Measurements from ENCODE around the gene SNRNP48. TPM values are rescaled to one million over a fixed set of nuclear protein-coding genes. Genes with fewer than 3 reads are reported as not detected.

Gene SNRNP48
- total and polyA plus RNA-seq, 2 experiments from 2014 or later = 11.5 to 13.1 TPM

- Histone ChIP-seq H3K4me1 (ENCODE audit: insufficient read depth) (peaks cover 31% of the 10 kb centered on the region), H3K27ac (peak overlapping the region; percentile 82), H3K4me3 (peak overlapping the region; percentile 80), H3K27me3 (replicated peaks; ENCODE audit: insufficient read depth) (no peaks in the 10 kb centered on the region), H4K20me1 (ENCODE audit: insufficient read depth) (no peaks in the 10 kb centered on the region), H3K9ac (peak overlapping the region; percentile 93), H3K4me2 (ENCODE audit: unreplicated experiment) (peak overlapping the region; percentile 77), H3F3A (ENCODE audit: insufficient read depth) (peaks cover 41% of the 10 kb centered on the region), H3K9me3 (ENCODE audit: low read depth) (no peaks in the 10 kb centered on the region), H3K36me3 (ENCODE audit: low read depth) (no peaks in the 10 kb centered on the region), H2AFZ (peak overlapping the region; percentile 71), H3K9me2 (ENCODE audit: insufficient read depth) (no peaks in the 10 kb centered on the region), H3K79me2 (ENCODE audit: insufficient read depth) (peaks cover 55% of the 10 kb centered on the region)
- WGBS, 2 experiments (ENCODE audit: low coverage in 1 of 2, low lambda C conversion rate in 2 of 2, missing lambda C conversion rate in 2 of 2) = 1 to 2% methylated on average over 41 to 73 of the region's 80 CpGs
- peak; percentile 61 for DNase-seq
- TF ChIP-seq EZH2phosphoT487 (IDR thresholded peaks at IDR 0.05; ENCODE audit: insufficient read depth, low read depth) = no peak
- no peak for TF ChIP-seq EZH2 (IDR thresholded peaks at IDR 0.05; ENCODE audit: insufficient read depth, poor library complexity, severe bottlenecking)
- in situ Hi-C loops (cut with MboI) = no loop called here
Observed at GRCh38 chr6:7542065-7542873, 47.7 kb upstream of the SNRNP48 start.

GRCh38 chr6:7542874-7543624 lies 46.9 kb upstream of the SNRNP48 start:
- H3K27me3 ChIP-seq (replicated peaks; ENCODE audit: insufficient read depth) = no peaks in the 10 kb centered on the region
- TF ChIP-seq EZH2 (IDR thresholded peaks at IDR 0.05; ENCODE audit: insufficient read depth, poor library complexity, severe bottlenecking) = no peak
- TF ChIP-seq EZH2phosphoT487 (IDR thresholded peaks at IDR 0.05; ENCODE audit: insufficient read depth, low read depth) = no peak
- H3K4me1 ChIP-seq (ENCODE audit: insufficient read depth) = peaks cover 31% of the 10 kb centered on the region
- H3K79me2 ChIP-seq (ENCODE audit: insufficient read depth) = peaks cover 63% of the 10 kb centered on the region
- H4K20me1 ChIP-seq (ENCODE audit: insufficient read depth) = no peaks in the 10 kb centered on the region
- H3K9me2 ChIP-seq (ENCODE audit: insufficient read depth) = no peaks in the 10 kb centered on the region
- peak overlapping the region; percentile 93 for H3K9ac ChIP-seq
- H3K4me3 ChIP-seq = peak overlapping the region; percentile 80
- H3F3A ChIP-seq (ENCODE audit: insufficient read depth) = peaks cover 41% of the 10 kb centered on the region
- H3K4me2 ChIP-seq (ENCODE audit: unreplicated experiment) = peak overlapping the region; percentile 77
- peak overlapping the region; percentile 71 for H2AFZ ChIP-seq
- no peaks in the 10 kb centered on the region for H3K9me3 ChIP-seq (ENCODE audit: low read depth)
- DNase-seq = peak; percentile 96
- peak overlapping the region; percentile 82 for H3K27ac ChIP-seq
- 7 to 14% methylated on average over 15 to 32 of the region's 32 CpGs for WGBS, 2 experiments (ENCODE audit: low coverage in 1 of 2, low lambda C conversion rate in 2 of 2, missing lambda C conversion rate in 2 of 2)
- in situ Hi-C loops (cut with MboI) = no loop called here
- H3K36me3 ChIP-seq (ENCODE audit: low read depth) = no peaks in the 10 kb centered on the region

- H3K4me1 ChIP-seq (ENCODE audit: insufficient read depth) = peaks cover 31% of the 10 kb centered on the region
- no peaks in the 10 kb centered on the region for H3K27me3 ChIP-seq (replicated peaks; ENCODE audit: insufficient read depth)
- H3K4me3 ChIP-seq = peak overlapping the region; percentile 80
- TF ChIP-seq EZH2phosphoT487 (IDR thresholded peaks at IDR 0.05; ENCODE audit: insufficient read depth, low read depth) (no peak), EZH2 (IDR thresholded peaks at IDR 0.05; ENCODE audit: insufficient read depth, poor library complexity, severe bottlenecking) (no peak)
- no peak overlapping the region for H2AFZ ChIP-seq
- peak overlapping the region; percentile 93 for H3K9ac ChIP-seq
- no peaks in the 10 kb centered on the region for H3K9me3 ChIP-seq (ENCODE audit: low read depth)
- H4K20me1 ChIP-seq (ENCODE audit: insufficient read depth) = no peaks in the 10 kb centered on the region
- H3K36me3 ChIP-seq (ENCODE audit: low read depth) = peaks cover 3% of the 10 kb centered on the region; the same call in 1 of the 2 replicates
- 92 to 94% methylated on average over 13 of the region's 13 CpGs for WGBS, 2 experiments (ENCODE audit: low coverage in 1 of 2, low lambda C conversion rate in 2 of 2, missing lambda C conversion rate in 2 of 2)
- no peaks in the 10 kb centered on the region for H3K9me2 ChIP-seq (ENCODE audit: insufficient read depth)
- H3K79me2 ChIP-seq (ENCODE audit: insufficient read depth) = peaks cover 71% of the 10 kb centered on the region
- peak overlapping the region; percentile 77 for H3K4me2 ChIP-seq (ENCODE audit: unreplicated experiment)
- DNase-seq = no peak
- peaks cover 37% of the 10 kb centered on the region for H3F3A ChIP-seq (ENCODE audit: insufficient read depth)
- in situ Hi-C loops (cut with MboI) = no loop called here
- peak overlapping the region; percentile 82 for H3K27ac ChIP-seq
Observed at GRCh38 chr6:7543789-7544424, 46.1 kb upstream of the SNRNP48 start.

GRCh38 chr6:7544597-7544996 lies 45.4 kb upstream of the SNRNP48 start:
- Histone ChIP-seq H4K20me1 (ENCODE audit: insufficient read depth) (no peaks in the 10 kb centered on the region), H3K4me1 (ENCODE audit: insufficient read depth) (peaks cover 31% of the 10 kb centered on the region), H3K4me3 (peak overlapping the region; percentile 80), H3K4me2 (ENCODE audit: unreplicated experiment) (peak overlapping the region; percentile 77), H3K27me3 (replicated peaks; ENCODE audit: insufficient read depth) (no peaks in the 10 kb centered on the region), H3K79me2 (ENCODE audit: insufficient read depth) (peaks cover 78% of the 10 kb centered on the region), H3K9me2 (ENCODE audit: insufficient read depth) (no peaks in the 10 kb centered on the region), H3K9me3 (ENCODE audit: low read depth) (no peaks in the 10 kb centered on the region), H3K27ac (no peak overlapping the region), H2AFZ (no peak overlapping the region), H3K36me3 (ENCODE audit: low read depth) (peaks cover 3% of the 10 kb centered on the region; the same call in 1 of the 2 replicates), H3K9ac (peak overlapping the region; percentile 93), H3F3A (ENCODE audit: insufficient read depth) (peaks cover 36% of the 10 kb centered on the region)
- no peak for DNase-seq
- in situ Hi-C loops (cut with MboI) = no loop called here
- 86 to 89% methylated on average over 3 of the region's 3 CpGs for WGBS, 2 experiments (ENCODE audit: low coverage in 1 of 2, low lambda C conversion rate in 2 of 2, missing lambda C conversion rate in 2 of 2)
- TF ChIP-seq EZH2phosphoT487 (IDR thresholded peaks at IDR 0.05; ENCODE audit: insufficient read depth, low read depth) = no peak
- TF ChIP-seq EZH2 (IDR thresholded peaks at IDR 0.05; ENCODE audit: insufficient read depth, poor library complexity, severe bottlenecking) = no peak
